CD4-positive, alpha-beta T cell treated with Interleukin-17A for 4 hours (primary cell): ENCODE measurements around the gene CYFIP1.

Source experiments
- DNase-seq: peaks from one replicate; pipeline ENCODE4 v3.0.0-alpha.2; 2020; ENCODE audit warnings: mixed read lengths

Gene CYFIP1

DNA sequence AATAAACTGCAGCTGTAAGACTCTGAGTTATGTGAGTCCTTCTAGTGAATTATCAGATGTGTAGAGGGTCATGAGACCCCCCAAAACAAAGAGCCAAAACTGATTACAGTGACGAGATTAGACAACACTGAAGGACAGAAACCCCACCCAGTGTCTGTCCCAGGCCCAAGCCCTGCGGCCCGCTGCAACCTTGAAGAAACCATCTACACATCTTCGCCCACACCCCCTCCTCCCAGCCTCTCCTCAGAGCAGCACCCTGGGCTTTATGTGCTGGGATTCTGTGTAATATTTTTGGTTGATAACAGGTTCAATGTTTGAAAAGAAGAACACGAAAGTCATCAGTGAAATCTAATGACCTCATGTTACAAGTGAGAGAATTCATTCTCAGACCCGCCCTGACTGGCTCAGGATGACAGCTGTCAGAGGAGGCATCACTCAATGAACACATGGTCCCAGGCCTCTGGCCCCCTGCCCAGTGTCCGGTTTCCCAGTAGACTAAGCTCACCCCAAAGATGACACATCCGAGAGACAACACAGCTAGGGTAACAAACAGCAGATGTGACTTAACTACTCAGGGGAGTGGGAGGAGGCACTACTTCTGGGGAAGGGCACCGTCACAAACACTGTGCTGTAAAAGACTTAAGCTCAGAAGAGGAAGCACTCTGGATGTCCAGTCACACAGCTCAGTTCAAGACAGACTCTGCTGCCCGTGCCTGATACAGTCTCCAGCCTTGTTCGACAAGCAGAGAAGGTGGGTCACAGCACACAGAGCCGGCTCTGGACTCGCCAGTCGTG, 92.8 kb downstream of the CYFIP1 start:
- no peak for DNase-seq

DNA sequence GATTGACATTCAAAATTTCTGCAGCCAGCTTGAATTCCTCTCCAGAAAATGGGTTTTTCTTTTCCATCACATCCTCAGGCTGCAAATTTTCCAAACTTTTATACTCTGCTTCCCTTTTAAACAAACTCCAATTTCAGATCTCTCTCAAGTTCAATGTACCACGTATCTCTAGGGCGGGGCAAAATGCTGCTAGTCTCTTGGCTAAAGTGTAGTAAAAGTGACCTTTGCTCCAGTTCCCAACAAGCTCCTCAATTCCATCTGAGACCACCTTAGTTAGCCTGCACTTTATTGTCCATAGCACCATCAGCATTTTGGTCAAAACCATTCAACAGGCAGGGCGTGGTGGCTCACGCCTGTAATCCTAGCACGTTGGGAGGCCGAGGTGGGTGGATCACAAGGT, 95.0 kb downstream of the CYFIP1 start:
- no peak for DNase-seq

DNA sequence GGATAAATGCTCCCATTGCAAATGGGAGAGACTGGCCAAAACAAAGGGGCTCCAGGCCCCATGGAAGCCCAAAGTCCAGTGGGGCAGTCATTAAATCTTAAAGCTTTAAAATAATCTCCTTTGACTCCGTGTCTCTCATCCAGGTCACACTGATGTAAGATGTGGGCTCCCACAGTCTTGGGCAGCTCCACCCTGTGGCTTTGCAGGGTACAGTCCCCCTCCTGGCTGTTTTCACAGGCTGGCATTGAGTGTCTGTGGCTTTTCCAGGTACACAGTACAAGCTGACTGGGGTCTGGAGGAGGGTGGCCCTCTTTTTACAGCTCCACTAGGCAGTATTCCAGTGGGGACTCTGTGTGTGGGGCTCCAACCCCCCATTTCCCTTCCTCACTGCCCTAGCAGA, 95.8 kb downstream of the CYFIP1 start:
- no peak for DNase-seq

DNA sequence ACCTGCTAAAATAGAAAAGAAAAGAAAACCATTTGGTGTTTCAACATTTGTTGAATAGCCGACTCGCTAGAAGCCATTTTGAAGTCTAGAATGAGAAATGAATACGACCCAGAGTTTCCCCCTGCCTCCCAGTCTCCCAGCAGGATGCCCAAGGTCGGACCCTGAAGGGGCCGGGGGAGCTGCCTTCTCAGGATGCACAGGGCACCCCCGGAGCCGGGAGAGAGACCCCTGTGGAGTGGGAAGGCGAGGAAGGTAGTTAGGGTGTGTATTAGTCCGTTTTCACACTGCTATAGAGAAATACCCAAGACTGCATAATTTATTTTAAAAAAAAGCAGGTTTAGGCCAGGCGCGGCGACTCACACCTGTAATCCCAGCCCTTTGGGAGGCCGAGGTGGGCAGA, 97.0 kb downstream of the CYFIP1 start:
- no peak for DNase-seq

DNA sequence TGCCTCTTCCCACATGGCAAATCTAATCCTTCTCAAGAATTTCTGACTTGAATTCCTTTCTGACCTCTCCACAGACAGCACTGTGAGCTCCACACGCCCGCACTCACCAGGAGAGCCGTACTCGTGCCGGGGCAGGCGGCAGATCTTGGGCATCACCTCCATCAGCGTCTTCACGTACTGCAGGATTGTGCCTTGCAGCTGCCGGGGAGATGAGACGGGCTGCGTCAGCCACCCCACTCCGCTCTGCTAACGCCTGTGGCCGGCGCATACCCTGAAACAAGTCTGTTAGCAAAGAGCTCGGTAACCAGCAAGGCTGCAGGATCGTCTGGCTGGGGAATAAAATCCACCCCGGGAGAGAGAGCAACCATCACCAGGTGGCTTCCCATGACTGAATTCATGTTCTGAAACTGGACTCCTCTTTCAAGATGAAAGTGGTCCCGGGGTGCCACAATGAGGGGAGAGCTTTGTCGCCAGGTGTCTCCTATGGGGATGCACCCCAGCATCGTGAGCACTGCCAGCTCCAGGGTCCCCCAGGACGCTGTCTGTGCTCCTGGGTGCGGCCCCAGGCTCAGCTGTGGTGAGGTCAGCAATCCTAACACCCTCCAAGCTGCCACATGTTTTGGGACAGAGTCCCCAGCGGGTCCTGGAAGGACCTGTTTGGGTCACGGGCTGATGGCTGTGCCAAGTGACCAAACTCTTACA, 98.3 kb downstream of the CYFIP1 start:
- DNase-seq: no peak

DNA sequence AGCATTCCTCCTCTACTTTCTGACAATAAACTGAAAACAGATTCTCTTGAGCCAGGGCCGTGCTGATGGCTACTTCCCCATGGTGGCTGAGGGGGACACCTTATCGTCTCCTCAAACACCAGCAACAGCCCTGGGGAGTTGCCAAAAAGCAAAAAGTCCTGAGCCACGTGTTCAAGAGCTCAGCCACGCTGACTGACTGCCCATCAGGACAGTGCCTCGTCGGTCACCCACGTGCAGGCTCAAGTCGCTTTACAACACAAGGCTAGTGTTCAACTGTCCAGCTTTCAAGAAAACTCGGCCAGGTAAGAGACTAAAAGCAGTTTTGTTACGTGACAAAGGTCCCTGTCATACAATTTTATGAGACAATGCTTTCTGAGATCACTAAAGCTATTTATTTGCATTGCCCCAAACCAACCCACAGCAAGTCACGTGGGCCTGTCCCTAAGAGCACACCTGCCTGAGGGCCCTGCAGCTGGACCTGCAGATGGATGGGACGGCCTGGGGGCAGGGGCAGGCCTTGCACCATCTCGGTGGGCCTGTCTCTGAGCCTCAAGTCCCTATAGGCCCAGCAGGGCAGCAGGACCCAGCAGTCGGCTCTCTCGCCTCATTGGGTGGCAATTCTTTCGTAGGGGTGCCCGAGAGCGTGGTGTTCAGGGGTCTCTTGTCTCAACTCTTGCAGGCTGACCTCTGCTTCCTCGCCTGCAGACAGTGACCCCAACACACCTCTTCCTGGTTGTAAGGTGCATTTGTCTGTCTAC, 99.0 kb downstream of the CYFIP1 start:
- DNase-seq: no peak

DNA sequence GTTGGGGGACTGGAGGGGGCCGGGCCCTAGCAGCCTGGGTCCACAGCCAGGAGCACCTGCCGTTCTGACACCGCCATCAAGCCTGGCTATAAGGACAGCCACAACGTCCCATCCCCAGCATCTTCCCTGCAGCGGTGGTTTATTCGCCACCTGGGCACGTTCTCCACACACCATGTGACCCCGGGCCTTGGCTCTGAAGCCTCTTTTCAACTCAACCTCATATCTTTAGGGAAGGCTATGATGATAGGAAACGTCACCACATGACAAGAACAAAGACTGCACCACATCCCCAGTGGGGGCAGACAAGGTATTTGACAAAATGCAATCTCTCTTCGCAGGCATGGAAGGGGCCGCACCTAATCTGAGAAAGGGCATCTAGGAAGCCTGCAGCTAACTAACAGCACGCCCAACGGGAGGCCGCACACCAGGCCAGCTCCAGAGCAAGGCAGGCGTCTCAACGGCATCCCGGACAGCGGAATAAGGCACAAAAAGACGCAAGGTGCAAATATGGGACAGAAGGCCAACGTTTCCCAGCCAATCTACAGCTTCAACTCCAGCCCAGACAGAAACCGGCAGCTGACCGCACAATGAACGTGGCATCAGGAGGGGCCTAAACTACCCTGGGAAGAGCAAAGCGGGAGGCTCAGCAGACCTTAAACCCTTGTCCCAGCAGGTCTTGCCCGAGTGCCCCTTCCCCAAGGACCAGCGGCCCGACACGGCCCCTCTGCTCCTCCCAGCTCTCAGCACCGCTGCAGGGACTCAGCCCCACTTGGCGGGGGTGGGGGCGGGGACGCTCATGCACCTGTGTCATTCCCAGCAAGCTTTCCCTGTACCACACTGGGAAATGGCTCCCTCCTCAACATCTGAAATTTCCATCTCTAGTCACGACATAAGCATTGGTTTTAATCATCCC, 99.8 kb downstream of the CYFIP1 start:
- DNase-seq: no peak

DNA sequence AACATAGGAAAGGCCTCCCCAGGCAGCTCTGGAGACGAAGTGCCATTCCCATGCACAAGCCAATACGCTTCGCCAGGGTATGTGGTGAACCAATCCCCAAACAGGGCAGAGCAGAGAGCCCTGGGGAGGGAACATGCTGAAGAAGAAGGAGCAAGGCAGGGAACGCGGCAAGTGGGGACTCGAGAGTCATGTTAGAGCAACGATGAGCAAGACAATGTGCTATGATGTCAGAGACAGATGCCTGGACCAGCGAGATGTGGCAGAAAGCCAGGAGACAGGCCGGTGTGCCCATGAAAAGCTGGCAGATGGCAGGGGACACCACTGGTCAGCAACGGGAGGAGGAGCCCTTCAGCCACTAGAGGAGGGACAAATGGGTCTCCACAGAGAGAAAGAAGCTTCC, 102.1 kb downstream of the CYFIP1 start:
- DNase-seq: no peak

DNA sequence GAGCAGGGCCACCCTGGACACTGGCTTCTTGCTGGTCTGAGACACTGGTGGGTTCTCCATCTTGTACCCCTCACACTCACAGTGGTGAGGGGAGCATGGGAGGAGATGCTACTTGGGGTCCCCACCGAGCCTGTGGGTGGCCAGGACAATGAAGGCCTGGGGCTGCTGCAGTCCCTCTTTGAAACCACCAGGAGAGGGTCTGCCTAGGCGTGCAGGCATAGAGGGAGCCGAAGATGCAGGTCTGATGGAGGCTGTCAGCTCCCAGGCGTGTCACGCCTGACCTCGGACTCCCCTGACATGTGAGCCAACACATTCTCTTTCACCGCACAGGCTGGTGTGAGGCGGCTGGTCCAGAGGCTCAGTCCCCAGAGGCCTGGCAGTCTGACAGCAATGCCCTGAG, 102.6 kb downstream of the CYFIP1 start:
- no peak for DNase-seq

DNA sequence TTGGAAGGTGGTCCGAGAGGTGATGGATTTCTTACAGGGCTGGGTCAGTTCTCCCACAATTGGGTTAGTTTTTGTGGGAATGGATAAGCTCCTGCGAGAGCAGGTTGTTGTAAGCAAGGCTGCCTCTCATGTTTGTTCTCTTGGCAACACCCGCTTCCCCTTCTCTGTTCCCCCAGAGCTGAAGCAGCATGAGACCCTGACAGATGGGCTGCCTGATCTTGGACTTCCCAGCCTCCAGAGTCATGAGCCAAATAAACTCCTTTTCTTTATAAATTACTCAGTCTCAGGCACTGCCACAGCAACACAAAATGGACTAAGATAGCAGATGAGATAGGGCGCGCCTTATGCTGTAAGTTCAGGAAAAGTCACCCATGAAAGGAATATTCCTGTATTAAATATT, 103.1 kb downstream of the CYFIP1 start:
- DNase-seq: no peak

DNA sequence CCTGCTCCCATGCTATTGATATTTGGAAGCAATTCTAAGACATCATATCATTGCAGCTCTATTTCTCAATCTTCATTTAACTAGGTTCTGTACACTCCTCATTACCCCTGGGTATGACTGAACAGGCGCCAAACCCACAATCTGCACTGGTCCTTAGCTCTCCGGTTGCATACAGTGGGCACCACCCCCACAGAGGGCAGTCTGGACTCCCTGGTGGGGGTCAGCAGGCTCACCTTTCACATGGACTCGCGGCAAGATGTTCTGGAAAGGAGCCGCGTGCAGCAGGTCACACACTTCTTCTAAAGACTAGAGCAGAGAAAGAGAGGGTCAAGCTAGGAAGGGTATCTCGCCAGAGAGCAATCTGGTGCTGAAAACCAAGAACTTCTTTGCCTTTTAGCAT, 105.2 kb downstream of the CYFIP1 start:
- DNase-seq: no peak

DNA sequence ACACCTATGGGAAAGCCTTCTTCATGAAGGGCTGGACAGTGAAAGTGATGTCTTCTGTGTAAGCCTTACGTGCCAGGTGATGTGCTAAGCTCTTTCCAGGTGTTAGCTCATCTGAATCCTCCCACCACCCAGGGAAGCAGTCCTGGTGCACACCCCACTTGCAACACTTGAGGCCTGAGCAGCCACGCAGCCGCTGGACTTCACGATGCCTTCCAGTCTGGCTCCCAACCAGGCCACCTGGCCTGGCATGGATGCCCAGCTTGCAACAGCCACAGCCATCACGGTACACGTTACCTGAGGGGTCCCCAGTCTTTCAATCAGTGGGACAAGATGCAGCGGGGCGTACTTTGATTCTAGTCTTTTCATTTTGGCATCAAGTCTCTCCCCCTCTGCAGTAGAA, 105.9 kb downstream of the CYFIP1 start:
- no peak for DNase-seq

DNA sequence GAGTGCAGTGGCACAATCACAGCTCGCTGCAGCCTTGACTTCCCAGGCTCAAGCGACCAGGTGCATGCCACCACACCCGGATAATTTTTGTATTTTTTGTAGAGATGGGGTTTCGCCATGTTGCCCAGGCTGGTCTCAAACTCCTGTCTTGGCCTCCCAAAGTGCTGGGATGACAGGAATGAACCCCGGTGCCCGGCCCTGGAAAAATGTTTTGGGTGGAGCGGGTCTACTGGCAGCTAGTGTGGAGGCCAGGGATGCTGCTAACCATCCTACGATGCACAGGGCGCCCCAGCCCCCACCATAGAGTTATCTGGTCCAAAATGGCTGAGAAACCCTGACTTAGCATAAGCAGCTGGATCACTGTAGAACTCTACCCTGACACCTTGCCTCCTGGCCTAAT, 106.3 kb downstream of the CYFIP1 start:
- DNase-seq: no peak

DNA sequence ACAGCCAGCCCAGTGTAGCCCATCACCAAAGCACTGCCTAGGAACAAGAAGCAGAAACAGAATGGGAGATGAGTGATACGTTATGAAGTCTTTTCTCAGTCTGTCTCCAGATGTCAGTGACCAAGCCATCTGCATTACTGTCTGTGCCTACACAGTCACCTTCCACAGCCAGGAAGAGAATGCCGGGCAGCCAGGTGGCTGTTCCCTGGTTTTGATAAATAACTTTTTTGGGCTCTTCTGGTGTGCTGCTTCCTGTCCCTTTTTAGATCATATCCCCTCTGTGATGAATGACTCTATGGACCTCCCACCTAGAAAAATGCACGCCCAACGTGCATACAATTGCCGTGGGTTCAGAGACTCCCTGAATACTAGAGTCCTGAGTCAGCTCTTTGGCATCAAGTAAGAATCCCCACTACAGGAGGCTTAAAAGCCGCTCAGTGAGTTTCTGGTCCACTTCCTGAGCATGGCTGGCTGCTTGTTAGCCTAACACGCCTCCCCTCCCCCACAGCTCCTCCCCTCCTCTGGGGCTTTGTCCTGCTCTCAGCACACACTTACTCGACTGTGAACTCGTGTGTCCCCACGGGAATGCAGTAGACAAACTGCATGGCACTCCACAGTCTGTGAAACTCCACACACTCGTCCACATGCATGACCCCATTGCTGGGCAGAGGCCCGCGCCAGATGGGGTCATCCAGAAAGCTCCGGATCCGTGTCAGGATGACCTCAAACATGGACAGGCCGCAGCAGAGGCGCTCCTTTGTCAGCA, 107.0 kb downstream of the CYFIP1 start:
- DNase-seq: no peak

DNA sequence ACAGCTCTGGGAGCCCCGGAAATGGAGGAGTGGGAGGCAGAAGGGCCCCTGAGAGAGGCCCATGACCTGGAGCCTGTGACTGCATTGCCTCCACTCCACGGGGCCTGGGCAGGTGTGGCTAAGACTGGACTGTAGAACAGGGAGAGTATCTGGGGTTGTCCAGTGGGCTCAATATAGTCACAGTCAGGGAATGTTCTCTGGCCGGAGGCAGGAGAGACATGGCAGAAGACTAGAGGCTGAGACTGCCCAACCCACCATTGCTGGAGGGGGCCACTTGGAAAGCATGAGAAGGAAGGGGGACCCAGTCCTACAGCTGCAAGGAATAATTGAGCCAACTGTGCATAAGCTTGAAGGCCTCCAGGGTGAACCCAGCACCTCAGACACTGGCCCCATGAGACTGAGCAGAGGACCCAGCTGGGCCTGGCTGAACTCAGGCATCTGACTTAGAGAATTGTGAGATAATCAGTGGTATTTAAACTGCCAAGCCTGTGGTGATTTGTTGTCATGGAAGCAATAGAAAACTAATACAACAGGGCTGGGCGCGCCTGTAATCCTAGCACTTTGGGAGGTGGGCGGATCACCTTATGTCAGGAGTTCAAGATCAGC, 108.6 kb downstream of the CYFIP1 start:
- DNase-seq: no peak

DNA sequence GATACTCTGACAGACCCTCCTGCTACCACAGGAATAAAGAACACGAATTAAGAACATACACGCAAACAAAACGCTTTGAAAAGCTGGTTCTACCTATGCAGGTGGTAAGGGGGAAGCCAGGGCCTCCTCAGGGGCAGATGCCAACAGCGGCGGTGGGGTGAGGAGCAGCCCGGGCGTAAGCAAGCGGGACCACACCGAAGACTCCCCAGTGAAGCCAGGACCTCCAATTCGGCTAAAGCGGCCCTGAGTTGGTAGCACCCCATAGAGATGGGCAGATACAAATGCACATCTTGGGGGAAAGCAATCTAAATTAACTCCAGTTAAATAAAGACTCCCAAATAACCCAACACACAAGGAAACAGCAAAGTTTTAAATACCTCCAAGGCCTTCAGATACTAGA, 109.3 kb downstream of the CYFIP1 start:
- DNase-seq: no peak

DNA sequence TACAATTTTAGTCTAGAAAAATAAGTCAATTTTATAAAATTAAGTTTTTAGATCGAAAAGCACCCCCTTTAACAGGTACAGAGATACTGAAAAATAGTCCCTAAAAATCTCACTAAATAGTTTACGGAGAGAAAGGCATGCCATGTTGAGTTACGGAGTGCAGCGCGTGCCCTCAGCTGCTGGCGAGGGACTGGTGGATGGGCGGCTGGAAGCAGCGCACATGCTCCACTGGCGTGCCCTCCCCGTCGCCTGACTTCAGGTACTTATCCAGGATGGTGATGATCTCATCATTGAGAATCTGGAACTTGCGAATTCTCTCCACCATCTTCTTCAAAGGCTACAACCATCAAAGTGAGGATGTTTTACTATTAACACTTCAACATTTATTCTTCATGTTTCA, 110.3 kb downstream of the CYFIP1 start:
- no peak for DNase-seq

DNA sequence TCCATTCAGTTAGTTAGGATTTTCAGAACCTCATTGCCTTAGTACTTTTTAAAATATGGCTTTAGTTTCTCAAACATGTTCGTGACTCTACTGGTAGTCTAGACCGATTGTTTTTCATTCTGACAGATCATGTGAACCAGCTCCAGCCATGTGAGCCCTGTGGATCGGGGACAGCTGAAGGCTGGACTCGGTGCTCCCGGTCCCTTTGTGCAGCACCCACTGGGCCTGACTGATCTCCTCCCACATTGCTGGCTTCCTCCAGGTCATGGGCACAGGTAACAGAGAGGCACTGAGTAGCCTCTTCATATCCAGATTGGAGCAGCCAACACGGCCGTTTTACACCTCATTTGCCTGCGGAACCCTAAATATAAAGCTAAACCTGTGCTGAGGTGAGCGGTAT, 111.2 kb downstream of the CYFIP1 start:
- no peak for DNase-seq

DNA sequence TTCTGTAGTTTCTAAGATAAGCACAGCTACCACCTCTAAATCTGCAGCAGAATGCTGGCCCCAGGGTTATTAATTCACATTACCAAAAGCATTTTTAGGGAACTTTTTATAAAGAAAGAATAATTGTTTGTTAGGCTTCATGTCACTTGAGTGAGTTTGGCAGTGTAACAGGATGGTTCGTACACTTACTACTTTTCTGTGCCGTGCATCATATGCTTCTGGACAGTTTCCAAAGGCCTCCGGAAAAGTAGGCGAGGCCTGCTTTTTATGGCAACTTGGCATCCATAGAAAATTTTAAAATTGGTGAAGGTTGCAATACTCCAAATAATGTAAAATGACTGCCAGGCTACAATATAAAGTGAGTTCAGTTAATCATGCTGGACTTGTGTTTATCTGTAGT, 111.7 kb downstream of the CYFIP1 start:
- DNase-seq: no peak

DNA sequence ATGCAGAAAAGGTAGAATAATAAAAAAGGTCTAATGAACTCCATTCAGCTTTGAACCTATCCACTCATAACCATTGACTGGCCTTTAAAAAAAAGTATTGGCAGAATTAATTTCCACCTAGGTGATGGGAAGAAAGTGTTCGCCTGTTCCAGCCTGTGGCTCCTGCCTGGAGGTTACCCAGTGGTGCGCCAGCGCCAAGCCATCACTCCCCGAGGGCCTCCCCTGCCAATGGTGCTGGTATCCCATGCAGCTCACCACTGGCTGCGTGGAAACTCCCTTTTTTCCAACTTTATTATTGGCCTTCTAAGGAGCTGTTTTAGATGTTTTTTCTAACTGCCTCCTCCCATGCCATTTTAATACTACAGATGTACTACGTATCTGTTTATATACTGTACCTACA, 112.3 kb downstream of the CYFIP1 start:
- no peak for DNase-seq

DNA sequence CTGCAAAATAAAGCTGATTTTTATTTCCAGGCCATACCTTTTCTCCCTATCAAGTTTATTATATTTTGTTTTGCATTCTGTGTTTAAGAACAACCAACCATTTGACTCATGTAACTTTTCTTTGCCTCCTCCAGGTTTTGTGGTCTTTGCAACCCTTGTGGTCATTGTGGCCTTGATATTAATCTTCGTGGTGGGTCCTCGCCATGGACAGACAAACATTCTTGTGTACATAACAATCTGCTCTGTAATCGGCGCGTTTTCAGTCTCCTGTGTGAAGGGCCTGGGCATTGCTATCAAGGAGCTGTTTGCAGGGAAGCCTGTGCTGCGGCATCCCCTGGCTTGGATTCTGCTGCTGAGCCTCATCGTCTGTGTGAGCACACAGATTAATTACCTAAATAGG, 114.1 kb downstream of the CYFIP1 start:
- DNase-seq: no peak

DNA sequence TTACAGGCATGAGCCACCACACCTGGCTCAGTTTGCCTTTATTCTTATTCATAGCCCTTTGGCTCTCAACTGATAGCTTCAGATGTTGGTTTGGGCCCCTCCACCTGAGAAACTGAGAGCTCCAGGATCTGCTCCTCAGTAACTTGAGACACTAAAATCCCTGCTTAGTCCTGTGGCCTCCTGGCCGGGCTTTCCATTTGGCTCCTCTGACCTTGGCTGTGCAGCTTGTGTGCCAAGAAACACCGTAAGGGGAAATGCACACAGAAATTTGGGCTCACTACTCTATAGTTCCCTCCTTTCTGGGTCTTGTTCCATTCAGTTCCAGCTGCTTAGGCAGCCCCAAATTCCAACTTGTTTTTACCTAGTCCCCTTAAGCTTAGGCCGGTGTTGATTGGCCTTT, 116.8 kb downstream of the CYFIP1 start:
- no peak for DNase-seq
